Measurements from ENCODE around the gene OR2A5.

- TF ChIP-seq ZNF274 (IDR thresholded peaks at IDR 0.05; ENCODE audit: low read depth, low read length): no peak
- no peak for TF ChIP-seq YY1 (IDR thresholded peaks at IDR 0.05; ENCODE audit: insufficient read depth, insufficient read length)
- TF ChIP-seq SUZ12 (IDR thresholded peaks at IDR 0.05; ENCODE audit: extremely low read depth, insufficient read depth, insufficient read length): no peak
Measured at GRCh38 chr7:144001543-144001942, 47.2 kb upstream of the OR2A5 start.
